ENCODE results near the gene RIIAD1. TPM values are rescaled to one million over a fixed set of nuclear protein-coding genes. Genes with fewer than 3 reads are reported as not detected.

RIIAD1 gene
- total and polyA plus RNA-seq, 12 donors = 3.4 to 11.4 (median 7.1) TPM; not detected in 1

GRCh38 chr1:151737026-151737425 is 15.7 kb downstream of the RIIAD1 start:
- ATAC-seq = no peak
- WGBS, 2 donors = 71 to 80% methylated on average over 2 of the region's 2 CpGs
- peaks cover 0 to 3% (median 0%) of the 10 kb centered on the region in 7 donors for H3K27me3 ChIP-seq

DNA sequence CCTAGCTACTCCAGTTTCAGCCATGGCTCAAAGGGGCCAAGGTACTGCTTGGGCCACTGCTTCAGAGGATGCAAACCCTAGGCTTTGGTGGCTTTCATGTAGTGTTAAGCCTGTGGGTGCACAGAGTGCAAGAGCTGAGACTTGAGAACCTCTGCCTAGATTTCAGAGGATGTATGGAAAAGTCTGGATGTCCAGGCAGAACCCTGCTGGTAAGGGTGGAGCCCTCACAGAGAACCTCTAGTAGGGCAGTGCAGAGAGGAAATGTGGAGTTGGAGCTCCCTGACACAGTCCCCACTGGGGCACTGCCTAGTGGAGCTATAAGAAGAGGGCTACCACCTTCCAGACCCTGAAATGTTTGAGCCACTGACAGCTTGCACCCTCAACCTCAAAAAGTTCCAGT is 16.2 kb downstream of the RIIAD1 start:
- Histone ChIP-seq H3K4me1 (peaks cover 0 to 6% (median 0%) of the 10 kb centered on the region in 9 donors), H3K36me3 (no peaks in the 10 kb centered on the region), H3K9me3 (peaks cover 0 to 16% (median 0%) of the 10 kb centered on the region in 11 donors), H3K27me3 (peaks cover 0 to 2% (median 0%) of the 10 kb centered on the region in 7 donors), H3K4me3 (no peak overlapping the region), H3K27ac (no peak overlapping the region)
- DNase-seq = no peak
- ATAC-seq = no peak
- intact Hi-C loops (cut with DNase I) = loop anchor here (5.0 to 10.0 kb wide), 9 partner anchors 45 to 295 kb away; partner anchors contain the start of gene RORC (in 1 of the 10)
- no peak for TF ChIP-seq CTCF (IDR thresholded peaks at IDR 0.05)

More at GRCh38 chr1:151737026-151737425, 15.7 kb downstream of the RIIAD1 start:
- no peak for TF ChIP-seq CTCF (IDR thresholded peaks at IDR 0.05)
- DNase-seq = no peak
- H3K27ac ChIP-seq = no peak overlapping the region
- no peaks in the 10 kb centered on the region for H3K36me3 ChIP-seq
- intact Hi-C loops (cut with DNase I) = loop anchor here (5.0 to 10.0 kb wide), 9 partner anchors 45 to 295 kb away; partner anchors contain the start of gene RORC (in 1 of the 10)
- no peak overlapping the region for H3K4me3 ChIP-seq
- peaks cover 0 to 16% (median 0%) of the 10 kb centered on the region in 11 donors for H3K9me3 ChIP-seq
- H3K4me1 ChIP-seq = peaks cover 0 to 6% (median 0%) of the 10 kb centered on the region in 9 donors

DNA sequence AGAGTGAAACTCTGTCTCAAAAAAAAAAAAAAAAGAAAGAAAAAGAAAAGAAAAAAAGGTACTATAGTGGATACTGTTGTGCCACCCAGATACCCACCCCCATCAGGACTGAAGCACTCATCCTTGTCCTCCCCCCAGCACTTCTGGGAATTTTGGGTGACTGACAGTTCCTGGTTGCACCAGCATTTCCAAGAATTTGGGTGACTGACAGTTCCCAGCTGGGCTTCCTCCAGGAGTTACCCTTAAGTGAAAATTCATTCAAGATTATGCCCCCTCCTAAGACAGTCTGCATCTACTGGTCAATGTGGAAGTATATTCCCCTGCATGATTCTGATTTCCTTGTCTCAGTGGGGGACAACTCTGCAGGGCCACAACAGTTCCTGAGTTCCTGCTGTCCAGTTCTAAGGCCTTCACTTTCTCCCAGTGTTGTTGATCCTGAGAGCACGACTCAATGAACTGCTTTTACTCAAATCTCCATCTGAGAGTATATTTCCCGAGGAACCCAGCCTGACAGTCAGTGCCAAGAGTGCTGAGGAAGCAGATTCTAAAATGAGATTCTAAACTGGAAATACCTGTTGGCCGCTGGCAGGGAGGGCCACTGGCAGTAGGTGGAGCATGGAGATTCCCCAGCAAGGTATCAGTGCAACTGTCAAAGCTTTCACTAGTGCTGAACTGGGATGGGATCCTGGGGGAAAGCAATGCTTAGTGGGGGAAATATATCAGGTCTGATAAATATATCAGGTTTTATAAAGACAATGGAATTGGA is 18.5 kb downstream of the RIIAD1 start:
- intact Hi-C loops (cut with DNase I) = loop anchor here (5.0 to 10.0 kb wide), 9 partner anchors 47 to 297 kb away; partner anchors contain the start of gene RORC (in 1 of the 10)
- Histone ChIP-seq H3K9me3 (peaks cover 0 to 16% (median 0%) of the 10 kb centered on the region in 11 donors), H3K27ac (no peak overlapping the region), H3K4me1 (peaks cover 0 to 5% (median 0%) of the 10 kb centered on the region in 9 donors), H3K27me3 (no peaks in the 10 kb centered on the region), H3K4me3 (no peak overlapping the region), H3K36me3 (no peaks in the 10 kb centered on the region)
- TF ChIP-seq CTCF (IDR thresholded peaks at IDR 0.05) = no peak
- ATAC-seq = peak in 1 of 8 donors; percentile 50
- 63 to 64% methylated on average over 3 of the region's 3 CpGs for WGBS, 2 donors
- no peak for DNase-seq

DNA sequence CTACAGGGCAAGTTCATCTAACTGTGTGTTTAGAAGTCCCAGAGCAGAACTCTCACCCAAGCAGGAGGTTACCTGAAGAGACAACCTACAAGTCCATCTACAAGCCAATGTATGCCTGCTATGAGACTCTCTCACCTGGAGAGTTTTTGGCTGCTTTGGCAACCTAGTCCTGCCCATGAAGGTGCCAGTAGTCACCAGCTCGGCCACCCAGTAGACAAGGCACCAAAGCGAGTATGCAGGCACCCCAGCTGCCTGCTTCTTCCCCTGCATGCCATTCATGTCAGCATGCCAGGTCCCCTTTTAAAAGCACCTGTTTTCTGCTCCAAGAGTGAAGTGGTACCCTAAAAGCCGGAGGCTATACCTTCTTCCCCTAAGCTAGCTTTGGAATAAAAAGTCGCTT is 20.2 kb downstream of the RIIAD1 start:
- no peak for TF ChIP-seq CTCF (IDR thresholded peaks at IDR 0.05)
- intact Hi-C loops (cut with DNase I) = loop anchor here in 1 of 10 donors (5.0 kb wide), 1 partner anchor 204 kb away; no protein-coding TSS in a partner anchor
- ATAC-seq (no peak), DNase-seq (no peak)
- Histone ChIP-seq H3K9me3 (peaks cover 0 to 16% (median 0%) of the 10 kb centered on the region in 11 donors), H3K4me1 (no peaks in the 10 kb centered on the region), H3K27ac (no peak overlapping the region), H3K36me3 (no peaks in the 10 kb centered on the region), H3K4me3 (no peak overlapping the region), H3K27me3 (peaks cover 0 to 9% (median 0%) of the 10 kb centered on the region in 7 donors)
- WGBS, 2 donors = 85% methylated on average over 4 of the region's 4 CpGs
